Sigmoid colon (tissue), 7 donors: ENCODE results near the gene EHD4. TPM values are rescaled to one million over a fixed set of nuclear protein-coding genes. Genes with fewer than 3 reads are reported as not detected.

ENCODE experiments used
- DNase-seq: peaks from one replicate; pipeline ENCODE4 v3.0.0-alpha.2; 2019
- H3K27ac ChIP-seq, 4 donors: fragments of 200-600 bp; sonication (generic); one replicate each; pipeline ENCODE4 v1.5.1; 2016 to 2019; ENCODE audit warnings: mild to moderate bottlenecking in 1 of 4
- H3K27me3 ChIP-seq, 3 donors: fragments of 200-600 bp; sonication (generic); one replicate each; pipeline ENCODE4 v1.5.1; 2019; ENCODE audit warnings: mild to moderate bottlenecking in 1 of 3
- H3K36me3 ChIP-seq, 4 donors: fragments of 200-600 bp; sonication (generic); one replicate each; pipeline ENCODE4 v1.5.1; 2016 to 2019
- H3K4me1 ChIP-seq, 4 donors: fragments of 200-600 bp; sonication (generic); one replicate each; pipeline ENCODE4 v1.5.1; 2017 to 2019
- H3K4me3 ChIP-seq, 4 donors: fragments of 200-600 bp; sonication (generic); one replicate each; pipeline ENCODE4 v1.5.1; 2017 to 2019; ENCODE audit warnings: mild to moderate bottlenecking in 2 of 4, moderate library complexity in 1 of 4
- H3K9me3 ChIP-seq, 4 donors: fragments of 200-600 bp in 3 of 4; sonication (generic) in 3 of 4; one replicate each; pipeline versions ENCODE4 v1.5.1 to v1.6.1; 2013 to 2019
- EP300 ChIP-seq, 4 donors: sonication (generic); formaldehyde crosslinking; IDR thresholded peaks; one replicate each; pipeline ENCODE4 v1.6.1; 2017; ENCODE audit warnings: antibody characterized with exemption in 4 of 4
- POLR2A ChIP-seq, 2 donors: fragments of 450-650 bp; IDR thresholded peaks; one replicate each; pipeline ENCODE4 v1.6.1; 2016; ENCODE audit warnings: antibody characterized with exemption in 2 of 2, mild to moderate bottlenecking in 2 of 2, moderate library complexity in 2 of 2
- POLR2AphosphoS5 ChIP-seq, 4 donors: sonication (generic); formaldehyde crosslinking; IDR thresholded peaks; one replicate each; pipeline ENCODE4 v1.6.1; 2017; ENCODE audit warnings: antibody characterized with exemption in 4 of 4
- WGBS, 2 donors: extraction: QIAGEN DNeasy Blood & Tissue Kit; methylation state at CpG; one replicate each; pipeline ENCODE4 v1.1.7; 2013; 5-methylcytosine and 5-hydroxymethylcytosine counted together
- intact Hi-C: fragments of 100-400 bp; cut with DNase I; formaldehyde crosslinking; loops from one replicate; pipeline ENCODE4 v1.15.1; 2023
- polyA plus RNA-seq, 3 donors: library from polyadenylated mRNA; stranded (reverse); fragments of 200-250 nt; gene quantifications; one replicate each; pipeline ENCODE4 v1.2.3, GENCODE V29; 2013
- total RNA-seq, 4 donors: library from RNA; depleted of rRNA; stranded (reverse); fragments of >200 nt; gene quantifications; one replicate each; pipeline ENCODE4 v1.1.0, GENCODE V29; 2016
- TF ChIP-seq, protein P1 (sequence below), 4 experiments: fragments of 450-650 bp in 3 of 4; fragments of 200-600 bp in 1 of 4; IDR thresholded peaks; one replicate each; pipeline ENCODE4 v1.5.1; 2016 to 2019; ENCODE audit warnings: antibody characterized with exemption in 4 of 4, mild to moderate bottlenecking in 3 of 4, moderate library complexity in 2 of 4
- donor health status: healthy with polysubstance abuse.
- donor health status: Bipolar disorder and iron deficiency.
- donor health status: healthy.

EHD4 gene
- total and polyA plus RNA-seq, 7 donors, result 8.9 to 37.0 (median 13.0) TPM

- Histone ChIP-seq H3K4me3 (no peak overlapping the region), H3K27ac (no peak overlapping the region), H3K27me3 (no peaks in the 10 kb centered on the region), H3K4me1 (no peaks in the 10 kb centered on the region), H3K9me3 (no peaks in the 10 kb centered on the region), H3K36me3 (no peaks in the 10 kb centered on the region)
- no peak for DNase-seq
- 93 to 96% methylated on average over 10 of the region's 10 CpGs for WGBS, 2 donors
- intact Hi-C loops, result no loop called here
- no peak for TF ChIP-seq POLR2A (IDR thresholded peaks at IDR 0.05)
- no peak for TF ChIP-seq EP300 (IDR thresholded peaks at IDR 0.05)
- no peak for TF ChIP-seq POLR2AphosphoS5 (IDR thresholded peaks at IDR 0.05)
- TF ChIP-seq, protein P1, sequence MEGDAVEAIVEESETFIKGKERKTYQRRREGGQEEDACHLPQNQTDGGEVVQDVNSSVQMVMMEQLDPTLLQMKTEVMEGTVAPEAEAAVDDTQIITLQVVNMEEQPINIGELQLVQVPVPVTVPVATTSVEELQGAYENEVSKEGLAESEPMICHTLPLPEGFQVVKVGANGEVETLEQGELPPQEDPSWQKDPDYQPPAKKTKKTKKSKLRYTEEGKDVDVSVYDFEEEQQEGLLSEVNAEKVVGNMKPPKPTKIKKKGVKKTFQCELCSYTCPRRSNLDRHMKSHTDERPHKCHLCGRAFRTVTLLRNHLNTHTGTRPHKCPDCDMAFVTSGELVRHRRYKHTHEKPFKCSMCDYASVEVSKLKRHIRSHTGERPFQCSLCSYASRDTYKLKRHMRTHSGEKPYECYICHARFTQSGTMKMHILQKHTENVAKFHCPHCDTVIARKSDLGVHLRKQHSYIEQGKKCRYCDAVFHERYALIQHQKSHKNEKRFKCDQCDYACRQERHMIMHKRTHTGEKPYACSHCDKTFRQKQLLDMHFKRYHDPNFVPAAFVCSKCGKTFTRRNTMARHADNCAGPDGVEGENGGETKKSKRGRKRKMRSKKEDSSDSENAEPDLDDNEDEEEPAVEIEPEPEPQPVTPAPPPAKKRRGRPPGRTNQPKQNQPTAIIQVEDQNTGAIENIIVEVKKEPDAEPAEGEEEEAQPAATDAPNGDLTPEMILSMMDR (IDR thresholded peaks at IDR 0.05), result no peak
These were observed 24.0 kb upstream of the EHD4 start for GRCh38 chr15:41996376-41996775.

GRCh38 chr15:41995476-41995855, 23.1 kb upstream of the EHD4 start:
- TF ChIP-seq EP300 (IDR thresholded peaks at IDR 0.05) (no peak), POLR2AphosphoS5 (IDR thresholded peaks at IDR 0.05) (no peak), POLR2A (IDR thresholded peaks at IDR 0.05) (no peak)
- TF ChIP-seq, protein P1 (IDR thresholded peaks at IDR 0.05), result no peak
- no peaks in the 10 kb centered on the region for H3K9me3 ChIP-seq
- H3K4me3 ChIP-seq, result no peak overlapping the region
- no peaks in the 10 kb centered on the region for H3K4me1 ChIP-seq
- H3K27ac ChIP-seq, result no peak overlapping the region
- intact Hi-C loops, result no loop called here
- WGBS, 2 donors, result 95 to 97% methylated on average over 7 of the region's 7 CpGs
- peaks cover 0 to under 1% (median 0%) of the 10 kb centered on the region in 3 donors for H3K27me3 ChIP-seq
- no peaks in the 10 kb centered on the region for H3K36me3 ChIP-seq
- no peak for DNase-seq

- TF ChIP-seq EP300 (IDR thresholded peaks at IDR 0.05), result no peak
- TF ChIP-seq POLR2A (IDR thresholded peaks at IDR 0.05), result no peak
- TF ChIP-seq, protein P1 (IDR thresholded peaks at IDR 0.05), result no peak
- TF ChIP-seq POLR2AphosphoS5 (IDR thresholded peaks at IDR 0.05), result no peak
- Histone ChIP-seq H3K4me3 (no peak overlapping the region), H3K4me1 (no peaks in the 10 kb centered on the region), H3K9me3 (no peaks in the 10 kb centered on the region), H3K27me3 (peaks cover 0 to 5% (median 0%) of the 10 kb centered on the region in 3 donors), H3K27ac (no peak overlapping the region), H3K36me3 (no peaks in the 10 kb centered on the region)
- 85 to 86% methylated on average over 10 of the region's 10 CpGs for WGBS, 2 donors
- no peak for DNase-seq
- intact Hi-C loops, result no loop called here
These were observed 22.6 kb upstream of the EHD4 start for GRCh38 chr15:41994772-41995475.

DNA sequence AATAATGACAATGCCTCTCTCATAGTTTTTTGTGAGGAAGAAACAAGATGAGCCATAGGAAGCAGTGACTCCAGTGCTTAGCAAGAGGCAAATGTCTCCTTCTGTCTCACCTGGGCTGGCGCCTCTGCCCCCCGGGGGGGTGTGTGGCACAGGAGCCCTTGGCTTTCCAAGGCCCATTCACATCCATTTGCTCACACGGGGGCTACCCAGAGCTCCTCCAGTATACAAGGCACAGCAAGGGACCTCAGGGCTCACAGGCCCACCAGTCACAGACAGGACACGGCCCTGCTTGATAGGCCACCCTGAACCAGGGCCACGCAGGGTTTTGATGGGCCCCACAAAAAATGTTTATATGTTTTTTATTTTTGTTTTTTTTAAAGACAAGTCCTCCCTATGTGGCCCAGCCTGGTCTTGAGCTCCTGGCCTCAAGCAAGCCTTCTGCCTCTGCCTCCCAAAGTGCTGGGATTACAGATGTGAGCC, 21.9 kb upstream of the EHD4 start:
- TF ChIP-seq EP300 (IDR thresholded peaks at IDR 0.05), result no peak
- no peak for TF ChIP-seq POLR2A (IDR thresholded peaks at IDR 0.05)
- no peak for TF ChIP-seq POLR2AphosphoS5 (IDR thresholded peaks at IDR 0.05)
- TF ChIP-seq, protein P1 (IDR thresholded peaks at IDR 0.05), result no peak
- no peak overlapping the region for H3K4me3 ChIP-seq
- no peaks in the 10 kb centered on the region for H3K36me3 ChIP-seq
- no peaks in the 10 kb centered on the region for H3K9me3 ChIP-seq
- no peaks in the 10 kb centered on the region for H3K4me1 ChIP-seq
- 80% methylated on average over 5 of the region's 5 CpGs for WGBS, 2 donors
- no peak overlapping the region for H3K27ac ChIP-seq
- DNase-seq, result no peak
- intact Hi-C loops, result no loop called here
- H3K27me3 ChIP-seq, result peaks cover 0 to 12% (median 0%) of the 10 kb centered on the region in 3 donors
